HepG2 (cell line): Measurements from ENCODE around the gene INSL6. TPM values are rescaled to one million over a fixed set of nuclear protein-coding genes. Genes with fewer than 3 reads are reported as not detected.

Source experiments
- ATAC-seq: fragments of 200-7000 bp; cut with Tn5 transposase; 3 replicates; pipeline ENCODE4 v1.9.1; 2020; ENCODE audit warnings: mild to moderate bottlenecking, moderate library complexity
- BruUV-seq: library from RNA; stranded (reverse); fragments of 400-500 nt; replicated peaks from 2 replicates; lab custom pipeline; 2021; lab: Mats Ljungman, UMichigan
- CTCF ChIA-PET: fragments of 300-600 bp; formaldehyde crosslinking; extraction: SDS; loops from one replicate; lab custom pipeline; 2021; ENCODE audit warnings: low total read pairs, inconsistent platforms, low intra/inter-chr PET ratio; lab: Yijun Ruan, JAX
- POLR2A ChIA-PET: fragments of 350-600 bp; sonication (Branson Sonifier 250); formaldehyde crosslinking; loops from one replicate; lab custom pipeline; 2020; ENCODE audit warnings: antibody characterized with exemption, inconsistent platforms; lab: Yijun Ruan, JAX
- DNase-seq: peaks from one replicate; pipeline ENCODE4 v3.0.0-alpha.2; 2015; ENCODE audit warnings: low spot score
- FAIRE-seq: peaks from 3 replicates; lab custom pipeline; 2011; peaks lifted over from hg19 to GRCh38; lab: Jason Lieb, UNC
- H2AFZ ChIP-seq: one replicate; pipeline ENCODE4 v1.6.1; 2011; ENCODE audit warnings: low read length, inconsistent platforms
- H3K27ac ChIP-seq: fragments of 300-600 bp; 3 replicates; pipeline ENCODE4 v1.8.0; 2011; ENCODE audit warnings: mixed run types, mild to moderate bottlenecking, mixed read lengths, low read length, inconsistent platforms; ENCODE audit not compliant: insufficient read depth; ENCODE audit errors: extremely low read length
- H3K27me3 ChIP-seq, 2 experiments: fragments of 200-600 bp in 1 of 2; 2 replicates in 1 of 2; 3 replicates in 1 of 2; pipeline versions ENCODE4 v1.6.0 to v1.8.0; 2011; ENCODE audit warnings: low read length in 2 of 2, mild to moderate bottlenecking in 2 of 2, moderate library complexity in 2 of 2, inconsistent platforms in 1 of 2; ENCODE audit not compliant: insufficient read depth in 2 of 2, control insufficient read depth in 1 of 2
- H3K36me3 ChIP-seq, 2 experiments: fragments of 200-600 bp in 1 of 2; replicated peaks in 1 of 2; 2 replicates in 1 of 2; 3 replicates in 1 of 2; pipeline versions ENCODE4 v1.5.1 to v1.8.0; 2011; ENCODE audit warnings: low read length in 2 of 2, inconsistent platforms in 1 of 2; ENCODE audit not compliant: insufficient read depth in 2 of 2, control insufficient read depth in 1 of 2
- H3K4me1 ChIP-seq: 2 replicates; pipeline ENCODE4 v1.5.1; 2012; ENCODE audit warnings: low read length, inconsistent platforms; ENCODE audit not compliant: insufficient read depth
- H3K4me2 ChIP-seq: 2 replicates; pipeline ENCODE4 v1.6.0; 2011; ENCODE audit warnings: low read depth, low read length, inconsistent platforms
- H3K4me3 ChIP-seq, 3 experiments: fragments of 200-600 bp in 1 of 3; sonication (generic), shearing (Covaris generic) in 1 of 3; replicated peaks in 1 of 3; 2 replicates each; pipeline ENCODE4 v1.5.1; 2011 to 2016; ENCODE audit warnings: low read length in 3 of 3, inconsistent platforms in 2 of 3, low read depth in 2 of 3, mild to moderate bottlenecking in 2 of 3, control low read depth in 1 of 3, mixed read lengths in 1 of 3; ENCODE audit not compliant: insufficient read depth in 1 of 3
- H3K79me2 ChIP-seq: one replicate; pipeline ENCODE4 v1.6.1; 2011; ENCODE audit warnings: low read length, inconsistent platforms; ENCODE audit not compliant: insufficient read depth
- H3K9ac ChIP-seq: 2 replicates; pipeline ENCODE4 v1.6.0; 2011; ENCODE audit warnings: mild to moderate bottlenecking, low read depth, low read length, inconsistent platforms; ENCODE audit not compliant: insufficient read depth
- H3K9me3 ChIP-seq: 2 replicates; pipeline ENCODE4 v1.5.1; 2012; ENCODE audit warnings: mild to moderate bottlenecking, low read length
- H4K20me1 ChIP-seq: 2 replicates; pipeline ENCODE4 v1.6.0; 2011; ENCODE audit warnings: inconsistent platforms, mild to moderate bottlenecking, low read length, moderate library complexity; ENCODE audit not compliant: insufficient read depth
- ATF4 ChIP-seq, 2 experiments: fragments of 450-650 bp in 1 of 2; sonication (generic) in 1 of 2; formaldehyde crosslinking; IDR thresholded peaks; 2 replicates each; pipeline versions ENCODE4 v1.5.0 to v1.8.0; 2020 to 2022; ENCODE audit warnings: mild to moderate bottlenecking in 1 of 2, missing genetic modification reagents in 1 of 2
- BCLAF1 ChIP-seq: fragments of 450-650 bp; IDR thresholded peaks from 2 replicates; pipeline ENCODE4 v1.6.1; 2017; ENCODE audit warnings: mild to moderate bottlenecking
- CHD4 ChIP-seq: fragments of 200-600 bp; sonication (generic); IDR thresholded peaks from 2 replicates; pipeline ENCODE4 v1.7.0; 2017; ENCODE audit warnings: mild to moderate bottlenecking, low read length, borderline replicate concordance
- DRAP1 ChIP-seq: IDR thresholded peaks from 2 replicates; pipeline ENCODE4 v1.6.1; 2016; ENCODE audit warnings: missing genetic modification reagents, missing compliant biosample characterization
- HHEX ChIP-seq: IDR thresholded peaks from 2 replicates; pipeline ENCODE4 v1.6.1; 2016; ENCODE audit warnings: control low read depth
- MAF1 ChIP-seq: sonication (generic); formaldehyde crosslinking; IDR thresholded peaks from 2 replicates; pipeline ENCODE4 v1.5.0; 2020; ENCODE audit warnings: missing genetic modification reagents, borderline replicate concordance
- RAD21 ChIP-seq: fragments of 450-650 bp; formaldehyde crosslinking; IDR thresholded peaks from 2 replicates; pipeline ENCODE4 v1.5.0; 2020; ENCODE audit warnings: mild to moderate bottlenecking
- SIX4 ChIP-seq: sonication (generic); formaldehyde crosslinking; IDR thresholded peaks from 2 replicates; pipeline ENCODE4 v1.4.0; 2020; ENCODE audit warnings: missing genetic modification reagents
- ZNF512B ChIP-seq: sonication (generic); formaldehyde crosslinking; IDR thresholded peaks from 2 replicates; pipeline ENCODE4 v1.5.1; 2020; ENCODE audit warnings: missing genetic modification reagents, mild to moderate bottlenecking, borderline replicate concordance
- ZNF556 ChIP-seq: sonication (generic); formaldehyde crosslinking; IDR thresholded peaks from 2 replicates; pipeline ENCODE4 v1.4.0; 2020; ENCODE audit warnings: mild to moderate bottlenecking, missing genetic modification reagents, borderline replicate concordance
- ZZZ3 ChIP-seq: sonication (generic); formaldehyde crosslinking; IDR thresholded peaks from 2 replicates; pipeline ENCODE4 v1.4.0; 2020; ENCODE audit warnings: missing genetic modification reagents, mild to moderate bottlenecking, borderline replicate concordance
- WGBS: methylation state at CpG from one replicate; pipeline ENCODE4 v1.1.6; 2017; ENCODE audit warnings: low lambda C conversion rate; 5-methylcytosine and 5-hydroxymethylcytosine counted together
- in situ Hi-C: cut with HindIII; loops from 2 replicates; pipeline ENCODE4 v1.10.0; 2017; ENCODE audit warnings: low pct_unique_long_range_greater_than_20kb; ENCODE audit not compliant: extremely low pct_ligation_motif_present
- intact Hi-C: fragments of 100-400 bp; cut with micrococcal nuclease; formaldehyde crosslinking; loops from one replicate; pipeline ENCODE4 v1.10.0; 2022; ENCODE audit not compliant: unreplicated experiment
- polyA plus RNA-seq, 8 experiments: library from polyadenylated mRNA; depleted of rRNA in 3 of 8; stranded (reverse) in 7 of 8; unstranded in 1 of 8; fragments of >200 nt; fragmentation: Illumina TruSeq in 4 of 8; extraction: Trizol in 4 of 8; gene quantifications; 2 replicates each; pipeline versions ENCODE4 v1.2.1 to v1.2.3, GENCODE V29; 2011 to 2016; ENCODE audit warnings: low read depth in 4 of 8, missing spikeins in 1 of 8, mixed read lengths in 1 of 8; ENCODE audit not compliant: insufficient read depth in 1 of 8
- total RNA-seq, 5 experiments: library from RNA; depleted of rRNA; stranded (reverse); fragments of >200 nt; fragmentation: Illumina TruSeq; extraction: Trizol; gene quantifications; 2 replicates each; pipeline ENCODE4 v1.2.3, GENCODE V29; 2016; ENCODE audit warnings: low read depth in 1 of 5
- TF ChIP-seq, protein P1 (sequence below): sonication (generic); formaldehyde crosslinking; IDR thresholded peaks from 2 replicates; pipeline ENCODE4 v1.9.0; 2021; ENCODE audit warnings: missing genetic modification reagents, borderline replicate concordance
- TF ChIP-seq, protein P2 (sequence below): sonication (generic); formaldehyde crosslinking; conservative IDR thresholded peaks from 2 replicates; pipeline ENCODE4 v1.4.0; 2020; ENCODE audit warnings: missing genetic modification reagents

Gene INSL6
- total and polyA plus RNA-seq, 2 of the 13 experiments (the other 11 are each of a cell fraction or from before 2014, with no cell fraction given) = not detected

DNA sequence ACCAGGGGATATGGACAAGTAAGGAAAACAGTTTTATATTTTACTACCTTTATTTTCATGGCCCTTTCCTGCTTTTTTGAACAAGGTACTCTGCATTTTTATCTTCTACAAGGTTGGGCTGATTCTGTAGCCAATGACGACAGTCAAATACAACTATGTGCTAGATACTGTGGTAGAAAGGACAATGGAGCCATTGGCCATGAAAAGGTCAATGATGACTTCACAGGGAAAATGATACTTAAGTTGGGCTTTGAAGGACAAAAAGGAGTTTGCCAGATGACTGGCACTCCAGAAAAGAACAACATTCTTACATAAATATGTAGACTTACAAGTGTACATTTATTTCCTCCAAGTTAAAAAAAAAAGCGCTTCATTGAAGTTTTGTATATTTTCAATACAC is 663 bp downstream of the INSL6 start:
- intact Hi-C loops (loop anchor here (5.0 kb wide), 1 partner anchor 78 kb away; no protein-coding TSS in a partner anchor), in situ Hi-C loops (loop anchor here (5.0 kb wide), 2 partner anchors 258 to 413 kb away; no protein-coding TSS in a partner anchor)
- no peak overlapping the region for H3K27ac ChIP-seq
- peaks cover 0 to 5% of the 10 kb centered on the region in 2 experiments; a peak in 1 of 5 replicates for H3K27me3 ChIP-seq
- no peak overlapping the region for H2AFZ ChIP-seq
- FAIRE-seq (no peak), ATAC-seq (no peak), DNase-seq (no peak)
- CTCF ChIA-PET = interaction anchor here (0.7 kb wide), 1 partner anchor 240 kb away, joined by 3 read pairs; no protein-coding TSS in a partner anchor
- no peaks in the 10 kb centered on the region for H3K36me3 ChIP-seq
- no peaks in the 10 kb centered on the region for H3K4me1 ChIP-seq
- no peak overlapping the region for H3K9ac ChIP-seq
- no TSS peak for BruUV-seq
- H4K20me1 ChIP-seq = no peaks in the 10 kb centered on the region
- POLR2A ChIA-PET = no interaction called here
- H3K4me2 ChIP-seq = no peak overlapping the region
- no peaks in the 10 kb centered on the region for H3K9me3 ChIP-seq
- TF ChIP-seq MAF1 (CRISPR knock-in tag) = no peak
- no peak for TF ChIP-seq SIX4
- TF ChIP-seq DRAP1 (CRISPR knock-in tag) = no peak
- TF ChIP-seq ZNF556 = no peak
- no peak for TF ChIP-seq ZZZ3 (CRISPR knock-in tag)
- no peak for TF ChIP-seq RAD21 (CRISPR knock-in tag)
- no peak for TF ChIP-seq BCLAF1
- TF ChIP-seq, protein P1, sequence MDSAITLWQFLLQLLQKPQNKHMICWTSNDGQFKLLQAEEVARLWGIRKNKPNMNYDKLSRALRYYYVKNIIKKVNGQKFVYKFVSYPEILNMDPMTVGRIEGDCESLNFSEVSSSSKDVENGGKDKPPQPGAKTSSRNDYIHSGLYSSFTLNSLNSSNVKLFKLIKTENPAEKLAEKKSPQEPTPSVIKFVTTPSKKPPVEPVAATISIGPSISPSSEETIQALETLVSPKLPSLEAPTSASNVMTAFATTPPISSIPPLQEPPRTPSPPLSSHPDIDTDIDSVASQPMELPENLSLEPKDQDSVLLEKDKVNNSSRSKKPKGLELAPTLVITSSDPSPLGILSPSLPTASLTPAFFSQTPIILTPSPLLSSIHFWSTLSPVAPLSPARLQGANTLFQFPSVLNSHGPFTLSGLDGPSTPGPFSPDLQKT (CRISPR knock-in tag) = no peak
- TF ChIP-seq ATF4 (CRISPR knock-in tag; IDR thresholded peaks at IDR 0.05) = no peak
- no peak for TF ChIP-seq ZNF512B (CRISPR knock-in tag)
- no peak for TF ChIP-seq CHD4
- TF ChIP-seq, protein P2, sequence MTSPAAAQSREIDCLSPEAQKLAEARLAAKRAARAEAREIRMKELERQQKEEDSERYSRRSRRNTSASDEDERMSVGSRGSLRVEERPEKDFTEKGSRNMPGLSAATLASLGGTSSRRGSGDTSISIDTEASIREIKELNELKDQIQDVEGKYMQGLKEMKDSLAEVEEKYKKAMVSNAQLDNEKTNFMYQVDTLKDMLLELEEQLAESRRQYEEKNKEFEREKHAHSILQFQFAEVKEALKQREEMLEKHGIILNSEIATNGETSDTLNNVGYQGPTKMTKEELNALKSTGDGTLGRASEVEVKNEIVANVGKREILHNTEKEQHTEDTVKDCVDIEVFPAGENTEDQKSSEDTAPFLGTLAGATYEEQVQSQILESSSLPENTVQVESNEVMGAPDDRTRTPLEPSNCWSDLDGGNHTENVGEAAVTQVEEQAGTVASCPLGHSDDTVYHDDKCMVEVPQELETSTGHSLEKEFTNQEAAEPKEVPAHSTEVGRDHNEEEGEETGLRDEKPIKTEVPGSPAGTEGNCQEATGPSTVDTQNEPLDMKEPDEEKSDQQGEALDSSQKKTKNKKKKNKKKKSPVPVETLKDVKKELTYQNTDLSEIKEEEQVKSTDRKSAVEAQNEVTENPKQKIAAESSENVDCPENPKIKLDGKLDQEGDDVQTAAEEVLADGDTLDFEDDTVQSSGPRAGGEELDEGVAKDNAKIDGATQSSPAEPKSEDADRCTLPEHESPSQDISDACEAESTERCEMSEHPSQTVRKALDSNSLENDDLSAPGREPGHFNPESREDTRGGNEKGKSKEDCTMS (CRISPR knock-in tag) = no peak
- TF ChIP-seq HHEX (CRISPR knock-in tag) = no peak
- no peak overlapping the region for H3K4me3 ChIP-seq
- 45% methylated on average over 2 of the region's 2 CpGs for WGBS
- H3K79me2 ChIP-seq = no peaks in the 10 kb centered on the region
